ENCODE results near the gene GPAT2. TPM values are rescaled to one million over a fixed set of nuclear protein-coding genes. Genes with fewer than 3 reads are reported as not detected.
A peak's percentile ranks its signal among the peaks of the same experiment; 100 is the strongest.
"Not testable (repeated sequence)": the region's sequence is repeated elsewhere in the genome, so short reads cannot be mapped to it uniquely, and the experiment has no call there.

The GPAT2 gene
- total RNA-seq, 1 donor = 11.8 TPM

DNA sequence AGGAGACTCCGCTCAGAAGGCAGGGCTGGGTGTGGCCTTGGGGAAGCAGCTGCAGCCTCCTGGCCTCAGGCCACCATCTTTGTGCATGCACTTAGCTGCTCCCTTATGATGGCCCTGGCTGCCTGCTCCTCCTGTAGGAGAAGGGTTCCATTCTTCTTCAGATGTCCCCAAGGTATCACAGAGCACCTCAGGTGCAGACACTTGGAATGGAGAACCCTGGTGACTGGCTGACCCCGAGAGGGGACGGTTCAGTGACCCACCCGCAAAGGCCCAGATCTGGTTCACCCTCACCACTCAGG is 9.6 kb downstream of the GPAT2 start:
- no peak for DNase-seq (ENCODE audit: low read depth in 2 of 3, low spot score in 2 of 3)

DNA sequence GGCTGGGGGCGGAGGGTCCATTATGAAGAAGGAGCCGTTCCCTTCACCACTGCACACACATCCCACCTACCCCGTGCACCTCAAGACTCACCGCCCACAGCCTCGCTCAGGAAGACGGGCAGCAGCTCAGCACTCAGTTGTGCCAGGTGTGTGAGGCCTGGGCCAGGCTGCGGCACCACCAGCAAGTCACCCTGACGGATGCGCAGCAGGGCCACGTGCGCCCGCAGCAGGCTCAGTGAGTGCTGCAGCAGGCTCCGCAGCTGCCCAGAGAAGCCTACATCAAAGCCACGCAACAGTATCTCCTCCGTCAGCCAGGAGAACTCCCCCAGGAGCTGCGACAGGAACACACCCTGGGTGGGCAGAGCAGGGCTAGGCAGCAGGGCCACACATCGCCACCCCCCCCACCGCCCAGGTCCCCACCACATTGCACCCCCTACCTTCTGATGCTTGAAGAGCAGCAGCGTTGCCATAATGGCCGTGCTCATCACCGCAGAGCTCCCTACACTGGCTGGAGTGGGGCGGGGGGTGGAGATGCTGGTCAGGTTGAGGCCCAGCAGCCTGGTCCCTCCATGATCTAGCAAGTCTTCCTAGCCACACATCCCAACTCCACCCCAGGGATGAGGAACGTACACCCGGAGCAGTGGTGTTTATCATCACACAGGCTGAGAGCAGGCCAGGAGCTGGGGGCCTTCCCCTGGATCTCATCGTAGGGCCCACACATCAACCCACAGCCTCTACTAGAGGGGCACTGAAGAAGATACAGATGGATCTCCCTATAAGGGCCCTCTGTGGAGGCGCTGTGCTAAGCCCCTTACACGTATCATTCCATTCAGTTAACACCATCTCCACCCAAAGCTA is 10.2 kb downstream of the GPAT2 start:
- no peak for DNase-seq (ENCODE audit: low read depth in 2 of 3, low spot score in 2 of 3)

- not testable (repeated sequence) for DNase-seq (ENCODE audit: low read depth in 2 of 3, low spot score in 2 of 3)
These were observed 11.0 kb downstream of the GPAT2 start for GRCh38 chr2:96023701-96024100.

GRCh38 chr2:96022701-96023447 is 11.8 kb downstream of the GPAT2 start:
- peak; percentile 39 to 75 (median 47) for DNase-seq (ENCODE audit: low read depth in 2 of 3, low spot score in 2 of 3)

DNA sequence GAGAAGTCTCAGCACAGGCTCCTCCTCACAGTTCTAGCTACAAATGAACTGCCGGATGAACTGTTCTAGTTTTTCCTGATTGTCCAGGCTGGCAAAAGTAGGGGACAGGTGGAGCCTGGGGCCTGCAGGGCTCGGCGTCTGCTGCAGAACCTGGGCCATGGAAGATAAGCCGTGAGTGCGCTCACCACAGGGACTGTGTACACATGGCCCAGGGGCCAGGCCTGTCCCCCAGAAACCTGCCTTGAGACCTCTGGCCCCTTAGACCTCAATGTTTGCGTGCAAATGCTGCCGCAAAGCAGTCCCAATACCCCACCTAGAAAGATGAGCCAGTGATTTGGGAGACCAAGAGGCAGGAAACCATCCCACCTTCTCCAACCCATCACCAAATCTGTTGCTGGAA is 12.6 kb downstream of the GPAT2 start:
- DNase-seq (ENCODE audit: low read depth in 2 of 3, low spot score in 2 of 3) = not testable (repeated sequence)

DNA sequence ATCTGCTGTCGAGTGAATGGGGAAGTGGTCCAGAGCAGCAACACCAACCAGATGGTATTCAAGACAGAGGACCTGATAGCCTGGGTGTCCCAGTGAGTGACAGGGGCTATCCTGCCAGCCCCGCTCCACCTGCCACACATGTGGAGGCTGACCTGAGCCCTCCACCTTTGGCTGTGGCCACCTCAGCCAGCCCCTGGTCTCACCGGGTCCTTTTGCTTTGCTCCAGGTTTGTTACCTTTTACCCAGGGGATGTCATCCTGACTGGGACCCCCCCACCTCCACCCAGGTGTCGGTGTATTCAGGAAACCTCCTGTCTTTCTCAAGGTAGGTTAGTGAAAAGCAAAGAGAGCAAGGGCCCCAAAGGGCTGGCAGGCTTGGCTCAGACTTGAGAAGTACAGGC is 13.6 kb downstream of the GPAT2 start:
- not testable (repeated sequence) for DNase-seq (ENCODE audit: low read depth in 2 of 3, low spot score in 2 of 3)

DNA sequence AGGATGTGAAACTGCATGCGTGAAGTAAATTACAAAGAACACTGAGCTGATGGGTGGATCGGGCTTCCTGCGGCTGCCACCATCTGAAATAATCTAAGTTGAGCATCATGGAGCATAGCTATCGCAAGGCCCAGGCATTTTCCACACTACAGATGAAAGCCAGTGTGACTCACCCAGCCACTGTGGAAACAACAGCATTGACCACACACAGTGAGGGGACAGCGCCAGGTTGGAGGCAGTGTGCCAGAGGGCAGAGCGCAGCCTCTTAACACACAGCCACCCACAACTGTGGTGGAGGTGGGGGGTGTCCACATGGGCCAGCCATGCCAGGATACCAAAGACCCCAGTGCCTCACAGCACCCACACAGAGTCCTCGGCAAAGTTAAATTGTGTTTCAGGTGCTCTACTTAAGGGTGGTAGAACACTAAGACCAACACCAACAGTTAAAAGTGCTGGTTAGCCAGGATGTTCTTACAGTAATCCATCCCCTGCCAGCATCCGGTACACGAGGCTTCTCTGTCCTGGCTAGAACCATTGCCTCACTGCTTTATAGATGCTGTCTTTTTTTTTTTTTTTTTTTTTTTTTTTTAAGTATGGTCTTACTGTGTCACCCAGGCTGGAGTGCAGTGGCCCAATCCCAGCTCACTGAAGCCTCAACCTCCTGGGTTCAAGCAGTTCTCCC is 14.7 kb downstream of the GPAT2 start:
- DNase-seq (ENCODE audit: low read depth in 2 of 3, low spot score in 2 of 3) = not testable (repeated sequence)

GRCh38 chr2:96016321-96016720 is 18.4 kb downstream of the GPAT2 start:
- DNase-seq (ENCODE audit: low read depth in 2 of 3, low spot score in 2 of 3) = not testable (repeated sequence)

GRCh38 chr2:96012792-96013264 is 21.9 kb downstream of the GPAT2 start:
- DNase-seq (ENCODE audit: low read depth in 2 of 3, low spot score in 2 of 3) = not testable (repeated sequence)

GRCh38 chr2:96012086-96012791 is 22.5 kb downstream of the GPAT2 start:
- not testable (repeated sequence) for DNase-seq (ENCODE audit: low read depth in 2 of 3, low spot score in 2 of 3)

- DNase-seq (ENCODE audit: low read depth in 2 of 3, low spot score in 2 of 3) = peak in 2 of 3 donors; percentile 37 to 41
These were observed 23.6 kb downstream of the GPAT2 start for GRCh38 chr2:96011129-96011455.

DNA sequence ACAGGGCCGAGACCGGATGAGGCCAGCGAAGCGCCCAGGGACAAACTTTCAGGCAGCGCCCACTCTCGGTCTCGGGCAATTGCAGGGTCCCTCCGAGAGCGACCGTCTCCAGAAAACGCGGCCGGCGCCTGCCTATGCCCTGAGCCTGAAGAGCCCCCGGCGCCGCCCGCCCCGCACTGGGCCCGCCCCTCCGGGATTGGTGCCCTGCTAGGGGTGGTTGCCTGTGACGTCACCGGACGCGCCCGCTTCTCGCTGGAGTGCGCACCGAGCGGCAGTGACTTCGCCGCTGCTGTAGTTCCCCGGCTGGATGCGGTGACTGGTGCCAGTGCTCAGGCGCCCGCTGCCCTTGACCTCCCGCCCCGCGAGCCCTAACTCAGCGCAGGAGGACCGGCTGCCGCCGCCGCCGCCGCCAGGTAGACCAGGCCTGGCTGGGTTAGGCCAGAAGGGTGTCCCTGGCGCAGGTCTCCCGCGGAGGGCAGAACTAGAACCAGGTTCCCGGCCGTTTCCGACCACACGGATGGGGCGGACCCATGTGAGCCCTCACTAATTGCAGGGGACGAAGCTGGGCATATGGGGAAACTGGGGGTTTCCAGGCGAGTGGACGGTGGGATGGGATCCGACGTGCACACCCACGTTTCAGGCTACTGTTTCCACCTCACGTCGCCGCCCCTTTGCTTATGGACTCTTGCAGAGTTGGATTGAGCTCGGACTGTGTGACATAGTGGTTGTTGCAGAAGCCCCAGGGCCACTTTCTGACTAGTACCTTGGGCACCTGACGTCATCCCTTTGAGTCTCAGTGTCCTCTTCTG is 24.2 kb downstream of the GPAT2 start:
- DNase-seq (ENCODE audit: low read depth in 2 of 3, low spot score in 2 of 3) = peak; percentile 79 to 95 (median 92)

DNA sequence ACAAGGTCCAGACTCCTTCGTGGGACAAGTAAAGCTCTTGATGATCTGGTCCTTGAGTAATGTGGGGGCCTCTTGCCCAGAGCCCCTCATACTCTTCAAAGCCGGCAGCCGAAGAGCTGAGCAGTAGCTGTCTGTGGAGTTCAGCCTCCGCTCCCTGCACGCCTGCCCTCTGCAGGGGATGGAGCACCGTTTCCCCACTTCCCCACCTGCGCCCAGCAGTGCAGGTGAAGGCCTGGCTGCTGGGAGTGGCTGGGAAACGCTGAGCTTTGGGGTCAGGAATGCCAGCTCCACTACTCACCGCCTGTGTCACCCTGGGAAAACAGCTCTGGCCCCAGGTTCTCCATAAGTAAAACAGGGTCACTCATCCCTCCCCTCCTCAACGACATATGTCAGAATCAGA is 24.9 kb downstream of the GPAT2 start:
- peak in 1 of 3 donors; percentile 10 for DNase-seq (ENCODE audit: low read depth in 2 of 3, low spot score in 2 of 3)

DNA sequence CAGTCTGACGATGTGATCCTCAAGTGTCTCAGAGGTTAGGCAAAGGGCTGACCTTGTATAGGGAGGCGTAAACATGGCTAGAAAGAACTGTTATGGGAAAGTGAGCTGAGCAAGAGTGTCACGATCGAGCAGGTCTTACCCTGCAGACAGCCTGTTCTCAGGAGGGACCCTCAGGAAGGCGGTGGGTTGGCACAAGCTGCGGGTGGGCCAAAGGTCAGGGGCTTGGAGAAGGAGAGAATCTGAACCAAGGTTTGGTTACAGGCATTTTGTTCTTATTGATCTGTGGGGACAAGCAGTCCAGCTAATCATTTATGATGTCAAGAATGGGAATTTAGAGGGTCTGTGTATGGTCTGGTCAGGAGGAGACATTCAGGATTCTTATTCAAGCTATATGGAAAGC is 26.7 kb downstream of the GPAT2 start:
- DNase-seq (ENCODE audit: low read depth in 2 of 3, low spot score in 2 of 3) = not testable (repeated sequence)

DNA sequence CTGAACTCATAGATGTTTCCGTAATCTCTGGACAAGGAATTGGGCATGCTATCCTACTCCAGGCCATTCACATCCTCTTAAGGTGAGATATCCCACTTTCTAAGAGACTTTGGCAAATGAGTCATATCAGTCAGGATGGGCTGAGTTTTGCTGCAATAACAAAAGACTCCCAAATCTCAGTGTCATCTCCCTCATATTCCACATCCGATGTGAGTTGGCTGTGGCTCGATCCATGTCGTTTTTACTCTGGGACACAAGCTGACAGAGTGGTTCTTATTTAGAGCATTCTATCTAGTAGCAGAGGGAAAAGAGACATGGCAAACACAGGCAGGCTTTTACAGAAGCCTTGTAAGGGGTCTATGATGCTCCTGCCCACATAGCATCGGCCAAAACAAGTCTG is 28.5 kb downstream of the GPAT2 start:
- not testable (repeated sequence) for DNase-seq (ENCODE audit: low read depth in 2 of 3, low spot score in 2 of 3)

GRCh38 chr2:95992520-95993272 is 42.0 kb downstream of the GPAT2 start:
- DNase-seq (ENCODE audit: low read depth in 2 of 3, low spot score in 2 of 3) = peak in 2 of 3 donors; percentile 33 to 60

DNA sequence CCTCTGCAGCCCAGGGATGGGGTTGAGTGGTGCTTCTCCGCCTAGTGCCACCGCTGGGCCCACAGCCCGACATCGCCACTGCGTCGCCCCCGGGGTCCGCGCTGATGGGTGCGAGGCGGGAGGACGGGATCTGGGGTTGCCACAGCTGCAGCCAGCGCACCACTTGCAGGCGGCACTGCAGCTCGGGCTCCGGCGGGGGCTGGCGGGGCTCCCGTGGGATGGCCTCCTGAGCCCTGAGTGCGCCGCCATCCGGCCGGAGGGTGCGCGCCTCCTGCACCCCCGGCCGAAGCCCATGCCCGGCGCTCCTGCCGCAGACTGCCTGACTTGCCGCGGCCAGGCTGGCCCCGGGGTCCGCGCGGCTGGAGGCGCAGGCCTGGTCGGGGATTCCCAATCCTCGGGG is 42.6 kb downstream of the GPAT2 start:
- DNase-seq (ENCODE audit: low read depth in 2 of 3, low spot score in 2 of 3) = not testable (repeated sequence)

- peak; percentile 37 to 49 (median 48) for DNase-seq (ENCODE audit: low read depth in 2 of 3, low spot score in 2 of 3)
These were observed 43.2 kb downstream of the GPAT2 start, which contains the start of gene ANKRD36C for GRCh38 chr2:95991351-95992094. Gene ANKRD36C (minus strand): TSS chr2:95991824. CDS start chr2:95991708, 116 bp downstream.
